HG03457 (cell line): ENCODE measurements around the gene KLHDC8A.
"Not testable (repeated sequence)": the region's sequence is repeated elsewhere in the genome, so short reads cannot be mapped to it uniquely, and the experiment has no call there.

Experiments
- ATAC-seq: cut with Tn5 transposase; IDR thresholded peaks from one replicate; pipeline ENCODE4 v1.9.1; 2021; ENCODE audit warnings: moderate number of reproducible peaks; ENCODE audit not compliant: unreplicated experiment

Gene KLHDC8A

DNA sequence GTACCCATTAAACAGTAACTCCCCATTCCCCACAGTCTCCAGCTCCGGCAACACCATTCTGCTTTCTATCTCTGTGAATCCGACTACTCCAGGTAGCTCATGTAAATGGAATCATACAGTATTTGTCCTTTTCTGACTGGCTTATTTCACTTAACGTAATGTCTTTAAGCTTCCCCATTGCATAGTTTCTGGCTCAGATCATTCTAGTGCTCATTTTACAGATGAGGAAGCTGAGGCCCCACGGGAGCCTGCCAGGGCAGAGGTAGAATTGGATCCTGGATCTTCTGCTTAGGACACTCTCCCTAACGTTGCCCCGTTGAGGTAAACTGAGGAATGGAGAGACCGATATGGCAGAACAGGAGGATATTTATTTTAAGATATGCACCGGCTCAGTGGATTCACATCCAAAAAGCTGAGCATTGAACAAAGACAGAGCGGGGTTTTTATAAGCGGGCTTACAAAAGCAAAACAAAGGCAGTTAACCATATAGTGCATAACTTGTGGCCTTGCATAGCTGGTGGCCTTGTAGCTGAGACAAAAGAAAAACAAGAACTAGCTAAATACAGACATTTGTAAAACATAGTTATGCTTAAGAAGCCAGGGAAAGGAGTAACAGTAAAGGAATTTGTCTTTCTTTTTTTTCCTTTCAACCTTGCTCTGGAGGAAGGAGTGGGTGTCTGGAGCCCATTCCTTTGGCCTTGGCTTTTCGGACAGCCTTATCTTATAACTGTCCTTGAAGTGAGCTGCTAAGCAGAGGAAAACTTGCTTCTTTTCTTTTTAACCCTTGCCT is 15.3 kb upstream of the KLHDC8A start:
- no peak for ATAC-seq

DNA sequence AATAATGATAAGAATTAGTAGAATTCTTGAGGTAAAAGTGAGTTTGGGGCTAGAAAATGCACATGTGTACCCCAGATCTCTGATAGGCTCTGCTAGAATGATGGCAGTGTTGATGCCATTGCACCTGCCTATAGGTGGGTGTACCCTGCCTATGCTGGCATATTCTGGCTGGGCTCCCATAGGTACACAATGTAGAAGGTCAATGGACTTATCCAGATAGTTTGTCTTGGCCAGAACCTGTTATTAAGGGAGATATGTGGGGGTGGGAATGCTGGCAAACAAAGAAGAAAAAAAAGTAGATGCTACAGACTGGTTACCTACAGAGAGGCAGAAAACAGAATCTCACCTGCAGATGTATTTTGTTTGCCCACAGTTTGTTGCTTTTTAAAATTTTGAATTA is 14.1 kb upstream of the KLHDC8A start:
- no peak for ATAC-seq

DNA sequence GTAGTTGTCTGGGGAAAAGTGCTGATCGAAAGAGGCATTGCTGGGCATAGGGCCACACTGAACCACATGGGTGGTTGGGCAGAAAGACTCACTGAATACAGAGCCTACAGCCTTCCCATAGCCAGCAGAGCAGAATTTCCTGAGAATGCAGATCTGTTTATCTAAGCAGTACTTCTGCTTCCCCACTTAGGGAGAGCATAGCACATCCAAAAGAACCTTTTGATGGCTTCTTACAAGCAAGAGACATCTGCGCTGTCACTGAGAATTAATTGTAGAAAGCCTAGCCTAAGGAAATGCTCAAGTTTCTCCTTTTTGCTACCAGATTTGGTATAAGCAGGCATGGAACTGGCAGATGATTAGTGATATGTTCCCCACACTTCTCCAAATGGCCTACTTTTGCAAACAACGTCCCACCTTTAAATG is 13.0 kb upstream of the KLHDC8A start:
- ATAC-seq = no peak

DNA sequence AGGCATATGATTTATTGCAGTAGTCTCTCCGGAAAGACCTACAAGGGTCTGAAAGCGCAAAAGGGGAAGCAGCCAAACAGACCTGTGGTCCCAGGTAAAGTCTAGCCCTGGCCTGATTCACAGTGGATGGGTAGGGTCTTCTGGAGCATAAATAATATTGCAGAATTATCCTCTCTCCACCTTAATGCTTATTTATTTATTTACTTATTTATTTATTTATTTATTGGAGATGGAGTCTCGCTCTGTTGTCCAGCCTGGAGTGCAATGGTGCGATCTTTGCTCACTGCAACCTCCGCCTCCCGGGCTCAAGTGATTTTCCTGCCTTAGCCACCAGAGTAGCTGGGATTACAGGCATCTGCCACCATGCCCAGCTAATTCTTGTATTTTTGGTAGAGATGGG is 11.8 kb upstream of the KLHDC8A start:
- no peak for ATAC-seq

DNA sequence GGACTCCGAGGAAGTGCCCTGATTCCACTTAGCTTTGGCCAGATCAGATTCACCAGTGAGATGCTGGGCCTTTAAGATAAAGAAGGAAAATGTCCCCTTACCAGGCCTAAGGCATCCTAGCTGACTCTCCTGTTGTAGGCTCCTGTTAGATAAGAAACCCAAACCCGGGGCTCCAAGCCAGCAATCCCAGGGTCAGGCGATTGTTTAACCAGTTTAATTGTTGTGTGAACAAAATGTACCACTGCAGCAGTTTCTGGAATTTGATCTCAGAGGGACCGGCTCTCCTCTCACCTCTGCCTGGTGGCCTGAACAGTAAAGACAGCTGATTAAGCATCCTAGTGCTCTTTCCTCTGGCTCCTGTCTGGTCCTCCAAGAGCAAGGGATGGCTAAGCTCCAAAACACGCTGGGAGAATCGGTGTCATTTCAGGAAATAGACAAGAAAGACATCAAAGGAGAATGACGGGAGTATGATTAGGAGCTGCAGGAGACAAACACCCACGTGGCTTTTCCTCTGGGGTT is 9.3 kb upstream of the KLHDC8A start:
- ATAC-seq = no peak

DNA sequence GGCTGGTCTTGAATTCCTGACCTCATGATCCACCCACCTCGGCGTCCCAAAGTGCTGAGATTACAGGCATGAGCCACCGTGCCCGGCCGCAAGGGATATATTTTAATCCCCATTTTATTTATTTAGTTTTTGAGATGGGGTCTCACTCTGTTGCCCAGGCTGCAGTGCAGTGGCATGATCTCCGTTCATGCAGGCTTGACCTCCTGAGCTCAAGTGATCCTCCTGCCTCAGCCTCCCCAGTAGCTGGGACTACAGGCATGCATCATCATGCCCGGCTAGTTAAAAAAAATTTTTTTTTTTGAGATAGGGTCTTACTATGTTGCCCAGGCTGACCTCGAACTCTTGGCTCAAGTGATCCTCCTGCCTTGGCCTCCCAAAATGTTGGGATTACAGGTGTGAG is 8.4 kb upstream of the KLHDC8A start:
- ATAC-seq = not testable (repeated sequence)

DNA sequence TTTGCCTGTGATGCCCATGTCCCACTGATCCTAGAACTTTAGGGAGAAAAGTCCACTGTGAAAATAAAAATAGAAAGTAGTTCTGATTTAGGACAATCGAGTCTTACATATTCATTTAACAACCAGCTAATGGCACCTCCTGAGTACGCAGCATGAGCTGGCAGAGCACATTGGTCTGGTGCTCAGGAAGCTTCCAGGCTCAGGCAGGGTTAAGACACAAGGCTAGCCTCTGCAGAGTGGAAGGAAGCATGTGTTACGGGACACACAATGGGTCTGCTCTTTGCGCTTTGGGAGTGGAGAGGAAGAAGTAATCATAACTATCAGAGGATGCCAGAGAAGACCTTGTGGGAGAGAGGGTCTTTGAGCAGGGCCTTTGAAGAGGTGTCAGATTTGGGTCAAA is 4.2 kb upstream of the KLHDC8A start:
- no peak for ATAC-seq

DNA sequence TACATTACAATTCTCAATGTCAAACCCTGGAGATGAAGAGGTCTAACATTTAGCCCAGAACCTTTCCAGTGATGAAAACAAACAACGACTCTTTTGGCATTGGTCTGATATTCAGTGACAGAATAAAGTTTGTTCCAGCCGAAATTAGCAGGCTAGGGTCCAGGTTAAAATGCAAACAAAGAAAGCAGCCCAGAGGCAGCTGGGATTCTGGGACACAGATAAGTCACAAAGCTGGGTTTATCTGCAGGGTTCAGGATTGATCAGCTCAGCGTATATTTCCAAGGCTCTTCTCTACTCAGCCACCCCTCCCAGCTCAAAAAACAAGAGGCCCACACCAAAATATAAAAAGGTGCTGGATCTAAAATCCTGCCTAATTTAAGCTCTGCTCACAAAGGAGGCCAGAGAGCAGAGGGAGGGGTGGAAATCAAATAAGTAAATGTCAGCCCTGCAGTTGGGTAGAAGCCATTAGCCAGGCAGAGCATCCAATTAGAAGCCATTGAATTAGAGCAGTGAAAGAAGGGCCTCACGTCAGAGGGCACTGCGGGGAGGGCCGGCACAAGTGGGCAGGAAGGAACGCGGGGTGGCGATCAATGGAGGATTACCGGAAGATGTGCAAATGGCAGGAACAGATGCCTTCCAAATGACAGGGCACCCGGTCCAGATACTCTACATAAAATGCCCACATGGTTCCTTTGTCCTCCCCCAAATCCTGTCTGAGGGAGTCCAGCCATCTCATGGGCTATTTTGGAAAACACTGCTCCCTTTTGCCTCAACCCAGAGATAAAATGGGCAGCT is 3.2 kb upstream of the KLHDC8A start:
- no peak for ATAC-seq

DNA sequence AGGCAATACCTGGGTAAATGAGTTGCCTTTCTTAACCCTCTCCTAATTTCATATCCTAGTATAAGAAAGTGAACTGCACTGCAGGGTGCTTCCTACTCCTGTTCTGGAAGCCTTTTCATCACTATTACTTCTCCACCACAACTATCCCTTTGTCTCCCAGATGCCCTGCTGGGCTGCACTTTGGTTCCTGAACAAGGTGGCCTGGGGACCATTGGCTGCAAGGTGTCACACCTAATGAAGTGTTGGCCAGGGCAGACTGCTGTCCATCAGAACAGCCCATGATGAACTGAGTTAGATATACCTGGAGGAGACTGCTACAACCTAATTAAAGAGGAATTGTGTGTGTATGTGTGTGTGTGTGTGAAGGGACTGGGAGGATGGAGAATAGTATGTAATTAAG is 1.9 kb upstream of the KLHDC8A start:
- no peak for ATAC-seq

DNA sequence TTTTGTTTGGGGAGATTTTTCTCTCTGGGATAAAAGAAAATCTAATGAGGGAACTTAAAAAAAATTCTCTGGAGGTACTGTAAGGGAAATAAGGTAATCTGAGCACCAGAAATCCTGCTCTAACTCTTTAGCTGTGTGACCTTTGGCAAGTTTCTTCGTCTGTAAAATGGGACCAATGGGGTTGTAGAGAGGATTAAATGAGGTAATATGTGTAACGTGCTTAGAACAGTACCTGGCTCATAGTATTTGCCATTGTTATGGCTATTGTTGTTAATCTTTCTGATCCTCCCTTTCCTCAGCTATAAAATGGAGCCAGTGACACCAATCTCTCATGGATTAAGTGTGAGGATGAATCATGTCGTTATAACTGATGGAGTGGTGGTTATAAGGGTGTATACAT is 845 bp upstream of the KLHDC8A start:
- ATAC-seq = no peak

DNA sequence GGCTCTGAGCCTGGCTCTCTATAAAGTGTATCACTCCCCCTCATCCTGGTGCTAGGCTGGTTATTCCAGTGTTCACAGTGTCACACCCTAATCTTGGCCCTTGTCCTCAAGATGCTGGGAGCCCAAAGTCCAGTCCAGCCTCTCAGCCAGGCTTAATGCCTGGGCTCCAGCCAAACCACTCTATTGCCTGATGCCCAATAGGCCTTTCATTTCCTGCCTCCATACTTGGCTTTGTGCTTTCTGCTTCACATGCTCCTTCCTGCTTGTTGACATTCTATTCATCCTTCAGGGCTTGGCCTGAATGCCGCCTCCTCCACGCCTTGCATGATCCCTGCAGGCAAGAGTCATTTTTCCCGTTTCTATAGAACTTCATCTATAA is 1.7 kb downstream of the KLHDC8A start:
- no peak for ATAC-seq

DNA sequence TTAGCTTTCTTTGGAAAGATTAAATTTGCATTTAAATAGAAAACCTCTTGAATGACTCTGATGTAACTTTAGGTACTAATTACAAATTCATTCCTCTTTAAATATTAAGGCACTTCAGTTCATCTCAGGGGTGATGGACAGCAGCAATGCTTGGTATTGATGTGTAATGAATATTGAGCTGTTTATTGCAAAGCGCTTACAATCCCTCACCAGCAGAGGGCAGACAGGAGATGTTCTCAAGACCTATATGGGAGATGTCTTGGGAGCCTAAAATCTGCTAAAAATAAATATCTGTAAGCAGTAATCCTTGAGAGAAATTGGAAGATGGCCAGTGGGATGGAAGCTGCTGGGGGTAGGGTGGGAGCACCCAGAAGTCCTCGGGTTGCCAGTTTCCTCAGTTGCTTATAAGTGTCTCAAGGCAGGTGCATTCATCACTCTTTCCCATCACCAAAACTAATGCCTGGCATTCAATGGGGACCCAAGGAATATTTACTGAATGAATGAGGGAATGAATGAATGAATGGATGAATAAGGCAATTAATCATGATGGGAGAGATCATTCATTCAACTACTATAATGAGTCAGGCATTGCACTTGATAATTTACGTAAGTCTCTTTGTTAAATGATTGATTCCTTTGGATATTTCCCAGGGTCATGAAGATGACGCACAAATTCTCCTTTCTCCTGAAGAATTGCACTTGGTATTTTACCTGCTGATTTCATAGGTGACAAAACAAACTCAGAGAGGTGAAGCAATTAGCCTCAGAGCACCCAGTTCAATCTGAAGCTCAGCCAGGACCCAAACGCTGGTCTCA is 2.3 kb downstream of the KLHDC8A start:
- no peak for ATAC-seq

DNA sequence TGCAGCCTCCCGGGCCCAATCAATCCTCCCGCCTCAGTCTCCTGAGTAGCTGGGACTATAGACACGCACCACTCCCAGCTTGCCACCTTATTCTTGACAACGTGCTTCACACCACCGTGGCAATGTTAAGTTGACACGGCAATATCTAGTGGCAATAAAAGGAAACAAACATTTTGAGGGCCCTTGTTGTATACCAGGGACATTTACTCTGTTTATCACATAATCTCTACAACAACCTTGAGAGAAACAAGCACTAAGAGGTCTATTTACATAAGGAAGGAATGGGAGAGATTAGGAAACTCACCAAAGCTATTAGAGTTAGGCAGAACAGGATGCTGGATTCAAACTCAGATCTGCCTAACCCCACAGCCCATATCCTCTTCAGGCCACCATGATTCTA is 3.1 kb downstream of the KLHDC8A start:
- no peak for ATAC-seq

DNA sequence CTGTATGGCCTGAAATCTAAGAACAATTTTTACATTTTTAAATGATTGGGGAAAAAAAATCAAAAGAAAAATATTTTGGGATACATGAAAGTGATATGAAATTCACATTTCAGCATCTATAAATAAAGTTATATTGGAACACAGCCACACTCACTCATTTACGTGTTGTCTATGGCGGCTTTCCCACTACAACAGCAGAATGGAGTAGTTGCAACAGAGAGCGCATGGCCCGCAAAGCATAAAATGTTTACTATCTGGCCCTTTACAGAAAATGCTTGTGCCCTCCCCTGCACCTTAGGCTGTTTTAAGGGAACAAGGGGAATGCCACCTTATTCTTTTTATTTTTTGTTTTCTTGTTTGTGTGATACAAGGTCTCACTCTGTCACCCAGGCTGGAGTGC is 3.5 kb downstream of the KLHDC8A start:
- no peak for ATAC-seq

DNA sequence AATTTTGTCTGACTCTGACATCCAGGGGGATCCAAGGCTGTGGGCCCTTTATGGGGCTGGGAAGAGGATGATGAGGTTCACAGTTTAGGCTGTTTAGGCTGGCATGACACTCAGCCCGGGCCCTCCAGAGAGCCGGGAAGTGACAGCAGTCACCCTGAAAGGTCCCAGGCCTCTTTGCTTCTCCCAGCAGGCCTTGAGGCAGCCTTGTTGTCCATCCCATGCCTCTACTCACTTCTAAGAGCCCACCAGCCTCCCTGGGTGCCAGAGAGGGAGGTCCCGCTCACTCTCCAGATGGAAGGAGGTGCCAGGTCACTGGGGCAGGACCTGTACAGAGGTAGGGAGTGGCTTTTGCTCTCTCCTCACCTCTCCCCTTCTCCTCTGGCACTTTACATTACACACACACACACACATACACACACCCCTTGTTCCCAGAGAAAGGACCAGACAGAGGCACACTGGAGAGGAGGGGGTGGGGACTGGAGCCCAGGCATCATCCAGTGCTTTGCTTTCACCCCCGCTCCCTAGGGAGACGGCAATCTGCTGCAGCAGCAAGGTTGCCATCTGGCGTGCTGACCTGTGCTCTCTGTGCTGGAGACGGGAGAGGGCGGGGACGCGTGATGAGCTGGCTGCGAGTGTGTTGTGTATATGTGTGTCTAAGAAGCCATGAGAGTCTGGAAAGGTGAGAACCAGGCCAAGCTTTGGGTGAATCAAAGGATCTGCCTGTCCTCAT is 4.6 kb downstream of the KLHDC8A start:
- no peak for ATAC-seq

DNA sequence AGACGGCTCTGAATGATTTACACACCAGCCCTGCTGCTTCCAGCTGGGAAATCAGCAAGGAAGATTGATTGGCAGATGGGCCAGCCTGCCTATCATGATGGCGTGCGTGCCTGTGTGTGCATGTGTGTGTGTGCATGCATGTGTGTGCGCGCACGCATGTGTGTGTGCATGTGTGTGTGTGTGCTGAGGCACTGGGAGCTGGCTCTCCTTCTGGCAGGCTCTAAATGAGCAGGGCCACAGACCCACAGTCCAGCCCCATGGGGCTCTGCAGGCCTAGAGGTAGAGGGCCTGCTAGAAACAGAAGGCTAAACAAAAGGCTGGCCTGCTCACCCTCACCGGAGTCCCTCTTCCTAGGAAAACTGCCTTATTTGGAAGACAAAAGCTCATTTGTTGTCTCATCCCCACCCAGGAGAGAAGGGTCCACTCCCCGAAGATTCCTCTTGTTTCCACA is 6.0 kb downstream of the KLHDC8A start:
- ATAC-seq = no peak

DNA sequence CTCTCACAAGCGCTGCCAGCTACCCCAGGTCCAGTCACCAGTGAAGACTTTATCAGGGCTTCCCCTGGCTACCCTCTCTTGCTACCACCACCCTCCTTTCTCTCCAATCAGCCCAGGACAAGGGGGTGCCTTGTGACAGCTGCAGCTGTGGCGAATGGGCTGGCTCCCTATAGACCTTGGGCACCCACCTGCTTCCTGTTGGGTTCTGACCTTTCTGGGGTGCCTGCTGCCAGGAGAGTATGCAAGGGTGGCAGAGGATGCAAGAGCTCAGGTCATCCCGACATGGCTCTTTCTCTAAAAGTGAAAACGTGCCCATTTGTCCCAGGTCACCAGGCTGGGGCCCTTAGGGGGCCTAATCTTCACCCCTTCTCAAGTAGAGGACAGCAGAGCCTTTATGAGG is 6.6 kb downstream of the KLHDC8A start:
- ATAC-seq = no peak

DNA sequence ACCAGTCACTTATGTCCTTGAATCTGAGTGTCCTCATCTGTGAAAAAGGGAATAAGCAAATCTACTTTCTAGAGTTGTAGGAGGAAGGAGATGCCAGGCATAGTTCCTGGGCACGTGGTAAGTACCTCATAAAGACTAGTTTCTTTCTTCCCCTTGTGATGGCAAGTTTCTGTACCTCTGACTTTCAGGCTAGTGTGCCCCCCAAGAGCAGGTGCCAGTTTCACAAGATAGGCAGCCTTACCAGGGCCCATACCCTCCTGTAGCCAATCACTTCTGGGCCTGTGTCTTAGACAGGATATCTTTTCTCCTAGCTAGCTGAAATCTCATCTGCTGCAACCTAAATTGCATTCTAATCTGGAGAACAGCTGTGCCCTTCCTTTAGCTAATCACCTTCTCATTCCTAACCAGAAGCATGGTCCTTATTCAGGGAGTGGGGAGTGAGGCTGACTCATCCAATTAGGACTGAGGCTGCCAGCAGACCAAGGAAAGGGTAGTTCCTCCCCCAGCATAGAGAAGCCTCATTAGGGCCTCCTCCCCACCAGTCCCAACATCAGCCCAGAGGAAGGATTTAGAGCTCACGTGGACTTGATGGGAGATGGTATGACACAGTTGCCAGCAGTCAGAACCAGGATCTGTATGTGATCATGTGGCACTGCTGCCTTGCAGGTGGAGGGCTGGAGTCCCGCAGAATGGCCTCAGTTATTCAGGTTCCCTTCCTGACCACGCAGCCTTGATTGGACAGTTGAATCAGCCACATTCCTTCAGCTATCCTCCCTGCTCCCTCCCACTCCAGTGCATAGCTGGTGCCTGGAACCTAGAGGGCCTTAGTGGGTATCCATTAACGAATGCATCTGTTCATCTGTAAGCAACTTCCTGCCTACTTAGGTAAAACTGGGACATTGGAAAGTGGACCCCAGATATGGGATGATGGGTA is 7.9 kb downstream of the KLHDC8A start:
- ATAC-seq = no peak

DNA sequence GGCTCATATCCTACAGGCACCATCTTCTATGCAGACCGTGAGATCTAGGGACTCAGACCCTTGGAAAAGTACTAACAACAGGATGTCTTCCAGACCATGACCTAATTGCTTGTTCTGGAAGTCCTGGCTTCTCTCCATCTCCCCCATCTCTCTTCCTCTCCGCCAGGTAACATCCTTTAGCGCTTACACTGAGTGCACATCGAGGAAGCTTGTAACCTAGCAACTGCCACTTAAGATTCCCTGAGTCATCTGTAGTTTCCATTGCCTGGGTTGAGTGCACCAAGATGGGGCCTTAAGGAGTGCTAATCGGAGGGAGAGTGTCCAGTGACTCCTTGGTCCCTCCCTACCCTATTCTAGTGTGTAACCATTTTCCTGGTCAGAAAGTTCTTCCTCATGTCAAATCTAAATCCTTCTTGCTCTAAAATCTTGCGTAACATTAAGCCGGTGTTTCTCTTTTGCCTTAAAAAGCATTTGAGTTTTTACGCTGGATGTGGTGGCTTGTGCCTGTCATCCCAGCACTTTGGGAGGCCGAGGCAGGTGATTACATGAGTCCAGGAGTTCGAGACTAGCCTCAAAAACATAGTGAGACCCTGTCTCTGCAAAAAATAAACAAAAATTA is 9.7 kb downstream of the KLHDC8A start:
- ATAC-seq = no peak
